Measurements from ENCODE around the gene VEZF1. TPM values are rescaled to one million over a fixed set of nuclear protein-coding genes. Genes with fewer than 3 reads are reported as not detected.

Gene VEZF1
- polyA plus RNA-seq, 2 of the 4 experiments (the other 2 are of a cell fraction): 50.3 to 57.7 TPM

DNA sequence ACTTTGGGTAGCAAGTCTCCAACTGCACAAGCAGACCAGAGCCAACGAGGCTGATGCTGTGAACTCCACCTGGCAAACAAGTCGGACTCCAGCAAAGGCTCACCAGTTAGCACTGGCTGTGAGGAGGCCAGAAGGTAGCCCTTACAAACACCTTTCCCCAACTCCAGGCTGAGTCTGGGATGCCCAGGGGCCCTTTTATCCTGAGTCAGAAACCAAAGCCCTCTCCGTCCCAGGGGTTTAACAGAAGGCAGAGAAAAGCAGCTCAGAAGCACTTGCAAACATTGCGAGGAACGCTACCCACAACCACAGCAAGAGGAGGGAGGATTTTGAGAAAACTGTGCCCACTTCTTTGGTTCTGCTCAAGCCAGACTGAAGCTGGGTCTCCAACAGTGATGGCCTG lies 57.8 kb downstream of the VEZF1 start:
- H3K27ac ChIP-seq: peak overlapping the region; percentile 41 to 65; a peak in 4 of 6 replicates
- H3K4me1 ChIP-seq: peaks cover 84% of the 10 kb centered on the region
- 93% methylated on average over 5 of the region's 5 CpGs for WGBS (ENCODE audit: missing lambda C conversion rate)
- no peaks in the 10 kb centered on the region for H3K9me3 ChIP-seq
- TF ChIP-seq PHF8 (IDR thresholded peaks at IDR 0.05; ENCODE audit: borderline replicate concordance, low read depth): no peak
- TF ChIP-seq HOXB5 (CRISPR knock-in tag; IDR thresholded peaks at IDR 0.05): no peak
- no peak for TF ChIP-seq HOXA7 (CRISPR knock-in tag; IDR thresholded peaks at IDR 0.05)
- TF ChIP-seq RCOR1 (IDR thresholded peaks at IDR 0.05; ENCODE audit: low read depth, low read length): no peak
- TF ChIP-seq JUNB (IDR thresholded peaks at IDR 0.05): no peak
- TF ChIP-seq, protein P1, sequence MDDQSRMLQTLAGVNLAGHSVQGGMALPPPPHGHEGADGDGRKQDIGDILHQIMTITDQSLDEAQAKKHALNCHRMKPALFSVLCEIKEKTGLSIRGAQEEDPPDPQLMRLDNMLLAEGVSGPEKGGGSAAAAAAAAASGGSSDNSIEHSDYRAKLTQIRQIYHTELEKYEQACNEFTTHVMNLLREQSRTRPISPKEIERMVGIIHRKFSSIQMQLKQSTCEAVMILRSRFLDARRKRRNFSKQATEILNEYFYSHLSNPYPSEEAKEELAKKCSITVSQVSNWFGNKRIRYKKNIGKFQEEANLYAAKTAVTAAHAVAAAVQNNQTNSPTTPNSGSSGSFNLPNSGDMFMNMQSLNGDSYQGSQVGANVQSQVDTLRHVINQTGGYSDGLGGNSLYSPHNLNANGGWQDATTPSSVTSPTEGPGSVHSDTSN (IDR thresholded peaks at IDR 0.05): no peak
- no peak for TF ChIP-seq MAZ (IDR thresholded peaks at IDR 0.05; ENCODE audit: borderline replicate concordance, low read depth, low read length)
- no peak for TF ChIP-seq CBX8 (IDR thresholded peaks at IDR 0.05)
- no peak for TF ChIP-seq KDM5A (IDR thresholded peaks at IDR 0.05)
- TF ChIP-seq, protein P2, sequence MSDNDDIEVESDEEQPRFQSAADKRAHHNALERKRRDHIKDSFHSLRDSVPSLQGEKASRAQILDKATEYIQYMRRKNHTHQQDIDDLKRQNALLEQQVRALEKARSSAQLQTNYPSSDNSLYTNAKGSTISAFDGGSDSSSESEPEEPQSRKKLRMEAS (IDR thresholded peaks at IDR 0.05): no peak
- TF ChIP-seq POLR2A (IDR thresholded peaks at IDR 0.05; ENCODE audit: low read length): no peak
- TF ChIP-seq, protein P3, sequence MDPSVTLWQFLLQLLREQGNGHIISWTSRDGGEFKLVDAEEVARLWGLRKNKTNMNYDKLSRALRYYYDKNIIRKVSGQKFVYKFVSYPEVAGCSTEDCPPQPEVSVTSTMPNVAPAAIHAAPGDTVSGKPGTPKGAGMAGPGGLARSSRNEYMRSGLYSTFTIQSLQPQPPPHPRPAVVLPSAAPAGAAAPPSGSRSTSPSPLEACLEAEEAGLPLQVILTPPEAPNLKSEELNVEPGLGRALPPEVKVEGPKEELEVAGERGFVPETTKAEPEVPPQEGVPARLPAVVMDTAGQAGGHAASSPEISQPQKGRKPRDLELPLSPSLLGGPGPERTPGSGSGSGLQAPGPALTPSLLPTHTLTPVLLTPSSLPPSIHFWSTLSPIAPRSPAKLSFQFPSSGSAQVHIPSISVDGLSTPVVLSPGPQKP (IDR thresholded peaks at IDR 0.05; ENCODE audit: low read depth, low read length): no peak
- FAIRE-seq: no peak
- no peak overlapping the region for H3K4me3 ChIP-seq
- ATAC-seq: no peak
- CTCF ChIA-PET: interaction anchor here (1.1 to 20.4 kb wide), 3 partner anchors 15 to 69 kb away, joined by 4 to 222 read pairs (median 6); partner anchors contain the start of gene CUEDC1
- H3K4me2 ChIP-seq: no peak overlapping the region
- DNase-seq (ENCODE audit: low read depth in 1 of 2, low spot score in 1 of 2): no peak
- POLR2A ChIA-PET: interaction anchor here (0.9 to 1.0 kb wide), 2 partner anchors 10 to 47 kb away, joined by 3 to 4 read pairs; no protein-coding TSS in a partner anchor

DNA sequence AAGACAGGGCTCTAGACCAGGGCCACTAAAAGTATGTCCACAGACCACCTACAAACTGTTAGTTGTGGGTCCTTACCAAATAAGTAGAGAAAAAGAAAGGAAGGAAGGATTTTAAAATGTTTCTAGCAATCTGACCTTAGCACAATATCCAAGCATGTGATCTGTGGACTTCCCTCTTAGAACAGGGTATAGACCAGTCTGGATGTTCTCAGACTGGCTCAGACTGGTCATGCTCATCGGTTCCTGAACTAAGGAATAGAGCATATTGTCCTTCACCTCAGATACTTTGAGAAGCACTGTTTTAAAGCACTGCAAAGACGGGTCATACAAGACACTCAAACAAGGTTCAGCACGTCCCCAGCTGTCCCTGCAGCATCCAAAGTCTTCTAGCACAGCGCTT lies 58.7 kb downstream of the VEZF1 start:
- no peaks in the 10 kb centered on the region for H3K9me3 ChIP-seq
- ATAC-seq (no peak), DNase-seq (ENCODE audit: low read depth in 1 of 2, low spot score in 1 of 2) (no peak), FAIRE-seq (no peak)
- ChIA-PET CTCF (interaction anchor here (2.2 to 20.4 kb wide), 3 partner anchors 11 to 70 kb away, joined by 5 to 222 read pairs (median 6); partner anchors contain the start of gene CUEDC1), POLR2A (no interaction called here)
- peaks cover 83% of the 10 kb centered on the region for H3K4me1 ChIP-seq
- WGBS (ENCODE audit: missing lambda C conversion rate): 80% methylated on average over 4 of the region's 4 CpGs
- no peak overlapping the region for H3K4me2 ChIP-seq
- TF ChIP-seq KDM1A (IDR thresholded peaks at IDR 0.05; ENCODE audit: low read depth): no peak
- TF ChIP-seq NPAS2 (CRISPR knock-in tag; IDR thresholded peaks at IDR 0.05; ENCODE audit: borderline replicate concordance): no peak
- TF ChIP-seq MAFK (IDR thresholded peaks at IDR 0.05; ENCODE audit: partially characterized antibody): no peak
- TF ChIP-seq, protein P4, sequence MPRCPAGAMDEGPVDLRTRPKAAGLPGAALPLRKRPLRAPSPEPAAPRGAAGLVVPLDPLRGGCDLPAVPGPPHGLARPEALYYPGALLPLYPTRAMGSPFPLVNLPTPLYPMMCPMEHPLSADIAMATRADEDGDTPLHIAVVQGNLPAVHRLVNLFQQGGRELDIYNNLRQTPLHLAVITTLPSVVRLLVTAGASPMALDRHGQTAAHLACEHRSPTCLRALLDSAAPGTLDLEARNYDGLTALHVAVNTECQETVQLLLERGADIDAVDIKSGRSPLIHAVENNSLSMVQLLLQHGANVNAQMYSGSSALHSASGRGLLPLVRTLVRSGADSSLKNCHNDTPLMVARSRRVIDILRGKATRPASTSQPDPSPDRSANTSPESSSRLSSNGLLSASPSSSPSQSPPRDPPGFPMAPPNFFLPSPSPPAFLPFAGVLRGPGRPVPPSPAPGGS (IDR thresholded peaks at IDR 0.05): no peak
- no peak for TF ChIP-seq KDM5A (IDR thresholded peaks at IDR 0.05)
- TF ChIP-seq EHF (CRISPR knock-in tag; IDR thresholded peaks at IDR 0.05): no peak
- no peak for TF ChIP-seq ZSCAN20 (CRISPR knock-in tag; IDR thresholded peaks at IDR 0.05)
- TF ChIP-seq, protein P5, sequence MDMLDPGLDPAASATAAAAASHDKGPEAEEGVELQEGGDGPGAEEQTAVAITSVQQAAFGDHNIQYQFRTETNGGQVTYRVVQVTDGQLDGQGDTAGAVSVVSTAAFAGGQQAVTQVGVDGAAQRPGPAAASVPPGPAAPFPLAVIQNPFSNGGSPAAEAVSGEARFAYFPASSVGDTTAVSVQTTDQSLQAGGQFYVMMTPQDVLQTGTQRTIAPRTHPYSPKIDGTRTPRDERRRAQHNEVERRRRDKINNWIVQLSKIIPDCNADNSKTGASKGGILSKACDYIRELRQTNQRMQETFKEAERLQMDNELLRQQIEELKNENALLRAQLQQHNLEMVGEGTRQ (IDR thresholded peaks at IDR 0.05): no peak
- TF ChIP-seq, protein P6, sequence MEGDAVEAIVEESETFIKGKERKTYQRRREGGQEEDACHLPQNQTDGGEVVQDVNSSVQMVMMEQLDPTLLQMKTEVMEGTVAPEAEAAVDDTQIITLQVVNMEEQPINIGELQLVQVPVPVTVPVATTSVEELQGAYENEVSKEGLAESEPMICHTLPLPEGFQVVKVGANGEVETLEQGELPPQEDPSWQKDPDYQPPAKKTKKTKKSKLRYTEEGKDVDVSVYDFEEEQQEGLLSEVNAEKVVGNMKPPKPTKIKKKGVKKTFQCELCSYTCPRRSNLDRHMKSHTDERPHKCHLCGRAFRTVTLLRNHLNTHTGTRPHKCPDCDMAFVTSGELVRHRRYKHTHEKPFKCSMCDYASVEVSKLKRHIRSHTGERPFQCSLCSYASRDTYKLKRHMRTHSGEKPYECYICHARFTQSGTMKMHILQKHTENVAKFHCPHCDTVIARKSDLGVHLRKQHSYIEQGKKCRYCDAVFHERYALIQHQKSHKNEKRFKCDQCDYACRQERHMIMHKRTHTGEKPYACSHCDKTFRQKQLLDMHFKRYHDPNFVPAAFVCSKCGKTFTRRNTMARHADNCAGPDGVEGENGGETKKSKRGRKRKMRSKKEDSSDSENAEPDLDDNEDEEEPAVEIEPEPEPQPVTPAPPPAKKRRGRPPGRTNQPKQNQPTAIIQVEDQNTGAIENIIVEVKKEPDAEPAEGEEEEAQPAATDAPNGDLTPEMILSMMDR (IDR thresholded peaks at IDR 0.05): no peak
- TF ChIP-seq ZFP36 (IDR thresholded peaks at IDR 0.05; ENCODE audit: borderline replicate concordance, partially characterized antibody): no peak
- TF ChIP-seq FOXS1 (CRISPR knock-in tag; IDR thresholded peaks at IDR 0.05): no peak
- H3K27ac ChIP-seq: peak overlapping the region; percentile 12 to 22; a peak in 3 of 6 replicates
- H3K4me3 ChIP-seq: no peak overlapping the region

All from A549 (cell line).